HL-60 (cell line): ENCODE results near the gene ZG16.

Experiments
- DNase-seq, 2 experiments: peaks; one replicate each; pipeline ENCODE4 v3.0.0-alpha.2; 2010 to 2020; ENCODE audit warnings: low read depth in 1 of 2, low spot score in 1 of 2
- H3K27ac ChIP-seq: fragments of 250-450 bp; sonication (Bioruptor Pico); replicated peaks from 2 replicates; pipeline ENCODE4 v1.5.1; 2020; ENCODE audit warnings: mild to moderate bottlenecking, moderate library complexity
- H3K27me3 ChIP-seq: fragments of 250-450 bp; sonication (Bioruptor Pico); 2 replicates; pipeline ENCODE4 v1.5.1; 2021; ENCODE audit warnings: mild to moderate bottlenecking, moderate library complexity; ENCODE audit not compliant: insufficient read depth, poor library complexity, severe bottlenecking
- H3K4me3 ChIP-seq: replicated peaks from 2 replicates; pipeline ENCODE4 v1.5.1; 2011; ENCODE audit warnings: mild to moderate bottlenecking, control low read depth, low read length; ENCODE audit not compliant: insufficient read depth
- CTCF ChIP-seq: IDR thresholded peaks from one replicate; pipeline ENCODE4 v1.5.1; 2011; ENCODE audit warnings: low read length, control low read depth, inconsistent platforms; ENCODE audit not compliant: insufficient read depth
- GABPA ChIP-seq: IDR thresholded peaks from 2 replicates; pipeline ENCODE4 v1.6.1; 2012; ENCODE audit warnings: low read depth
- POLR2AphosphoS5 ChIP-seq: IDR thresholded peaks from 2 replicates; pipeline ENCODE4 v1.6.1; 2012; ENCODE audit warnings: low read depth
- REST ChIP-seq: IDR thresholded peaks from 2 replicates; pipeline ENCODE4 v1.6.1; 2012; ENCODE audit warnings: low read depth; ENCODE audit not compliant: insufficient replicate concordance
- SPI1 ChIP-seq: IDR thresholded peaks from 2 replicates; pipeline ENCODE4 v1.6.1; 2012; ENCODE audit warnings: low read depth, mild to moderate bottlenecking, borderline replicate concordance

The ZG16 gene

GRCh38 chr16:29763326-29763725 is 14.7 kb upstream of the ZG16 start:
- TF ChIP-seq REST (no peak), SPI1 (peak; percentile 29; the same call in 1 of the 2 replicates)
- Histone ChIP-seq H3K27me3 (no peaks in the 10 kb centered on the region), H3K4me3 (no peak overlapping the region), H3K27ac (no peak overlapping the region)
- no peak for DNase-seq

- TF ChIP-seq SPI1 (no peak), CTCF (no peak), GABPA (no peak), REST (no peak), POLR2AphosphoS5 (no peak)
- Histone ChIP-seq H3K4me3 (no peak overlapping the region), H3K27ac (no peak overlapping the region), H3K27me3 (no peaks in the 10 kb centered on the region)
- DNase-seq: no peak
Observed at GRCh38 chr16:29765167-29766032, 12.7 kb upstream of the ZG16 start.

- no peak overlapping the region for H3K4me3 ChIP-seq
- H3K27me3 ChIP-seq: no peaks in the 10 kb centered on the region
- no peak for TF ChIP-seq REST
- no peak for TF ChIP-seq GABPA
- TF ChIP-seq POLR2AphosphoS5: no peak
- TF ChIP-seq SPI1: no peak
- TF ChIP-seq CTCF: no peak
Observed at GRCh38 chr16:29766571-29766970, 11.5 kb upstream of the ZG16 start.

More at GRCh38 chr16:29766571-29766970, 11.5 kb upstream of the ZG16 start:
- no peak for DNase-seq
- H3K27ac ChIP-seq: no peak overlapping the region
